ENCODE measurements around the gene MATCAP1.

MATCAP1 gene

GRCh38 chr16:67177743-67178699, 5.7 kb downstream of the MATCAP1 start:
- peak; percentile 66 for DNase-seq
- Mint-ChIP-seq H3K9me3 (no peaks in the 10 kb centered on the region), H3K4me1 (ENCODE audit: low read depth) (peaks cover 27% of the 10 kb centered on the region), H3K27me3 (peaks cover 52% of the 10 kb centered on the region), H3K4me3 (peak overlapping the region; percentile 37), H3K27ac (no peak overlapping the region), H3K36me3 (ENCODE audit: low read depth) (no peaks in the 10 kb centered on the region)

GRCh38 chr16:67176662-67177061, 7.1 kb downstream of the MATCAP1 start:
- peaks cover 28% of the 10 kb centered on the region for H3K4me1 Mint-ChIP-seq (ENCODE audit: low read depth)
- DNase-seq: no peak
- H3K9me3 Mint-ChIP-seq: no peaks in the 10 kb centered on the region
- no peaks in the 10 kb centered on the region for H3K36me3 Mint-ChIP-seq (ENCODE audit: low read depth)
- H3K4me3 Mint-ChIP-seq: no peak overlapping the region
- peaks cover 63% of the 10 kb centered on the region for H3K27me3 Mint-ChIP-seq
- no peak overlapping the region for H3K27ac Mint-ChIP-seq

- H3K4me3 Mint-ChIP-seq: no peak overlapping the region
- DNase-seq: no peak
- H3K27me3 Mint-ChIP-seq: peaks cover 78% of the 10 kb centered on the region
- no peaks in the 10 kb centered on the region for H3K9me3 Mint-ChIP-seq
- no peaks in the 10 kb centered on the region for H3K36me3 Mint-ChIP-seq (ENCODE audit: low read depth)
- peaks cover 37% of the 10 kb centered on the region for H3K4me1 Mint-ChIP-seq (ENCODE audit: low read depth)
- H3K27ac Mint-ChIP-seq: no peak overlapping the region
Observed at GRCh38 chr16:67174706-67175231, 9.0 kb downstream of the MATCAP1 start.

- no peak overlapping the region for H3K27ac Mint-ChIP-seq
- no peaks in the 10 kb centered on the region for H3K9me3 Mint-ChIP-seq
- H3K4me3 Mint-ChIP-seq: peak overlapping the region; percentile 68
- H3K36me3 Mint-ChIP-seq (ENCODE audit: low read depth): no peaks in the 10 kb centered on the region
- peak; percentile 76 for DNase-seq
- H3K27me3 Mint-ChIP-seq: peaks cover 81% of the 10 kb centered on the region
- H3K4me1 Mint-ChIP-seq (ENCODE audit: low read depth): peaks cover 39% of the 10 kb centered on the region
Observed at GRCh38 chr16:67173808-67174705, 9.7 kb downstream of the MATCAP1 start.

- DNase-seq: no peak
- H3K4me3 Mint-ChIP-seq: peak overlapping the region; percentile 68
- no peaks in the 10 kb centered on the region for H3K9me3 Mint-ChIP-seq
- H3K36me3 Mint-ChIP-seq (ENCODE audit: low read depth): no peaks in the 10 kb centered on the region
- peaks cover 33% of the 10 kb centered on the region for H3K4me1 Mint-ChIP-seq (ENCODE audit: low read depth)
- no peak overlapping the region for H3K27ac Mint-ChIP-seq
- peaks cover 82% of the 10 kb centered on the region for H3K27me3 Mint-ChIP-seq
Observed at GRCh38 chr16:67173323-67173722, 10.4 kb downstream of the MATCAP1 start.

GRCh38 chr16:67170949-67171649, 12.7 kb downstream of the MATCAP1 start:
- peaks cover 86% of the 10 kb centered on the region for H3K27me3 Mint-ChIP-seq
- H3K4me3 Mint-ChIP-seq: peak overlapping the region; percentile 46
- no peak for DNase-seq
- H3K27ac Mint-ChIP-seq: no peak overlapping the region
- H3K36me3 Mint-ChIP-seq (ENCODE audit: low read depth): no peaks in the 10 kb centered on the region
- no peaks in the 10 kb centered on the region for H3K9me3 Mint-ChIP-seq
- peaks cover 29% of the 10 kb centered on the region for H3K4me1 Mint-ChIP-seq (ENCODE audit: low read depth)

GRCh38 chr16:67170168-67170948, 13.4 kb downstream of the MATCAP1 start, which contains the start of gene NOL3:
Gene NOL3 (plus strand): TSS chr16:67170538.
- H3K9me3 Mint-ChIP-seq: no peaks in the 10 kb centered on the region
- peak within 1 kb of the TSS; percentile 48 for H3K27ac Mint-ChIP-seq
- peaks cover 31% of the 10 kb centered on the region for H3K4me1 Mint-ChIP-seq (ENCODE audit: low read depth)
- H3K4me3 Mint-ChIP-seq: peak within 1 kb of the TSS; percentile 66
- DNase-seq: peak; percentile 59
- H3K36me3 Mint-ChIP-seq (ENCODE audit: low read depth): no peaks in the 10 kb centered on the region
- peaks cover 84% of the 10 kb centered on the region for H3K27me3 Mint-ChIP-seq

GRCh38 chr16:67169642-67170167, 14.1 kb downstream of the MATCAP1 start:
- Mint-ChIP-seq H3K4me3 (peak overlapping the region; percentile 66), H3K4me1 (ENCODE audit: low read depth) (peaks cover 35% of the 10 kb centered on the region), H3K36me3 (ENCODE audit: low read depth) (no peaks in the 10 kb centered on the region), H3K27ac (peak overlapping the region; percentile 48), H3K27me3 (peaks cover 86% of the 10 kb centered on the region), H3K9me3 (no peaks in the 10 kb centered on the region)
- DNase-seq: peak; percentile 51

- DNase-seq: no peak
- peaks cover 88% of the 10 kb centered on the region for H3K27me3 Mint-ChIP-seq
- no peaks in the 10 kb centered on the region for H3K9me3 Mint-ChIP-seq
- H3K4me1 Mint-ChIP-seq (ENCODE audit: low read depth): peaks cover 35% of the 10 kb centered on the region
- no peak overlapping the region for H3K27ac Mint-ChIP-seq
- H3K4me3 Mint-ChIP-seq: no peak overlapping the region
- H3K36me3 Mint-ChIP-seq (ENCODE audit: low read depth): no peaks in the 10 kb centered on the region
Observed at GRCh38 chr16:67169011-67169451, 14.7 kb downstream of the MATCAP1 start.

GRCh38 chr16:67167588-67167987, 16.2 kb downstream of the MATCAP1 start:
- Mint-ChIP-seq H3K27ac (no peak overlapping the region), H3K36me3 (ENCODE audit: low read depth) (no peaks in the 10 kb centered on the region), H3K9me3 (no peaks in the 10 kb centered on the region), H3K4me3 (no peak overlapping the region), H3K27me3 (peaks cover 88% of the 10 kb centered on the region), H3K4me1 (ENCODE audit: low read depth) (peaks cover 35% of the 10 kb centered on the region)
- no peak for DNase-seq

- peaks cover 43% of the 10 kb centered on the region for H3K4me1 Mint-ChIP-seq (ENCODE audit: low read depth)
- no peak for DNase-seq
- H3K27ac Mint-ChIP-seq: no peak overlapping the region
- H3K9me3 Mint-ChIP-seq: no peaks in the 10 kb centered on the region
- H3K36me3 Mint-ChIP-seq (ENCODE audit: low read depth): no peaks in the 10 kb centered on the region
- no peak overlapping the region for H3K4me3 Mint-ChIP-seq
- peaks cover 88% of the 10 kb centered on the region for H3K27me3 Mint-ChIP-seq
Observed at GRCh38 chr16:67166598-67167168, 17.1 kb downstream of the MATCAP1 start.

GRCh38 chr16:67166110-67166547, 17.6 kb downstream of the MATCAP1 start:
- Mint-ChIP-seq H3K27me3 (peaks cover 86% of the 10 kb centered on the region), H3K27ac (no peak overlapping the region), H3K9me3 (no peaks in the 10 kb centered on the region), H3K4me1 (ENCODE audit: low read depth) (peaks cover 47% of the 10 kb centered on the region), H3K36me3 (ENCODE audit: low read depth) (no peaks in the 10 kb centered on the region), H3K4me3 (no peak overlapping the region)
- no peak for DNase-seq
